ENCODE results near the gene C2CD4C.
"Not testable (repeated sequence)": the region's sequence is repeated elsewhere in the genome, so short reads cannot be mapped to it uniquely, and the experiment has no call there.

C2CD4C gene

GRCh38 chr19:386632-387301, 22.2 kb downstream of the C2CD4C start:
- H3K4me3 ChIP-seq (ENCODE audit: low read length); H3K36me3 ChIP-seq (ENCODE audit: insufficient read depth, low read length); H2AFZ ChIP-seq (ENCODE audit: low read depth, low read length); H3K27me3 ChIP-seq (ENCODE audit: insufficient read depth, low read length); H3K4me1 ChIP-seq (ENCODE audit: insufficient read depth, low read length); H3K9me3 ChIP-seq (ENCODE audit: low read length): not testable (repeated sequence)

- not testable (repeated sequence) for H3K9me3 ChIP-seq (ENCODE audit: low read length); H2AFZ ChIP-seq (ENCODE audit: low read depth, low read length); H3K36me3 ChIP-seq (ENCODE audit: insufficient read depth, low read length); H3K4me1 ChIP-seq (ENCODE audit: insufficient read depth, low read length); H3K27me3 ChIP-seq (ENCODE audit: insufficient read depth, low read length); H3K4me3 ChIP-seq (ENCODE audit: low read length)
These were observed 22.8 kb downstream of the C2CD4C start for GRCh38 chr19:386189-386588.

- Histone ChIP-seq H3K36me3 (ENCODE audit: insufficient read depth, low read length) (no peaks in the 10 kb centered on the region), H3K4me1 (ENCODE audit: insufficient read depth, low read length) (peaks cover 2% of the 10 kb centered on the region), H3K27me3 (ENCODE audit: insufficient read depth, low read length) (no peaks in the 10 kb centered on the region), H3K9me3 (ENCODE audit: low read length) (peaks cover 7% of the 10 kb centered on the region), H2AFZ (ENCODE audit: low read depth, low read length) (no peak overlapping the region), H3K4me3 (ENCODE audit: low read length) (no peak overlapping the region)
These were observed 24.2 kb downstream of the C2CD4C start for GRCh38 chr19:384799-385169.

- Histone ChIP-seq H3K4me1 (ENCODE audit: insufficient read depth, low read length) (peaks cover 2% of the 10 kb centered on the region), H3K4me3 (ENCODE audit: low read length) (no peak overlapping the region), H3K36me3 (ENCODE audit: insufficient read depth, low read length) (no peaks in the 10 kb centered on the region), H2AFZ (ENCODE audit: low read depth, low read length) (no peak overlapping the region), H3K9me3 (ENCODE audit: low read length) (peaks cover 7% of the 10 kb centered on the region), H3K27me3 (ENCODE audit: insufficient read depth, low read length) (no peaks in the 10 kb centered on the region)
These were observed 24.8 kb downstream of the C2CD4C start for GRCh38 chr19:383922-384798.

GRCh38 chr19:383040-383439, 25.9 kb downstream of the C2CD4C start:
- Histone ChIP-seq H3K27me3 (ENCODE audit: insufficient read depth, low read length) (peaks cover 2% of the 10 kb centered on the region), H3K36me3 (ENCODE audit: insufficient read depth, low read length) (no peaks in the 10 kb centered on the region), H3K4me1 (ENCODE audit: insufficient read depth, low read length) (peaks cover 2% of the 10 kb centered on the region), H3K4me3 (ENCODE audit: low read length) (no peak overlapping the region), H2AFZ (ENCODE audit: low read depth, low read length) (no peak overlapping the region), H3K9me3 (ENCODE audit: low read length) (peaks cover 7% of the 10 kb centered on the region)

- H2AFZ ChIP-seq (ENCODE audit: low read depth, low read length); H3K4me3 ChIP-seq (ENCODE audit: low read length); H3K27me3 ChIP-seq (ENCODE audit: insufficient read depth, low read length); H3K9me3 ChIP-seq (ENCODE audit: low read length); H3K4me1 ChIP-seq (ENCODE audit: insufficient read depth, low read length); H3K36me3 ChIP-seq (ENCODE audit: insufficient read depth, low read length): not testable (repeated sequence)
These were observed 26.4 kb downstream of the C2CD4C start for GRCh38 chr19:382578-382977.

GRCh38 chr19:381901-382300, 27.0 kb downstream of the C2CD4C start:
- H3K4me1 ChIP-seq (ENCODE audit: insufficient read depth, low read length); H3K4me3 ChIP-seq (ENCODE audit: low read length); H3K36me3 ChIP-seq (ENCODE audit: insufficient read depth, low read length); H3K27me3 ChIP-seq (ENCODE audit: insufficient read depth, low read length); H2AFZ ChIP-seq (ENCODE audit: low read depth, low read length); H3K9me3 ChIP-seq (ENCODE audit: low read length): not testable (repeated sequence)

- H2AFZ ChIP-seq (ENCODE audit: low read depth, low read length); H3K4me1 ChIP-seq (ENCODE audit: insufficient read depth, low read length); H3K36me3 ChIP-seq (ENCODE audit: insufficient read depth, low read length); H3K4me3 ChIP-seq (ENCODE audit: low read length); H3K9me3 ChIP-seq (ENCODE audit: low read length); H3K27me3 ChIP-seq (ENCODE audit: insufficient read depth, low read length): not testable (repeated sequence)
These were observed 28.2 kb downstream of the C2CD4C start for GRCh38 chr19:380618-381219.

- no peaks in the 10 kb centered on the region for H3K4me1 ChIP-seq (ENCODE audit: insufficient read depth, low read length)
- peaks cover 7% of the 10 kb centered on the region for H3K9me3 ChIP-seq (ENCODE audit: low read length)
- H3K27me3 ChIP-seq (ENCODE audit: insufficient read depth, low read length), result peaks cover 4% of the 10 kb centered on the region
- no peak overlapping the region for H2AFZ ChIP-seq (ENCODE audit: low read depth, low read length)
- H3K4me3 ChIP-seq (ENCODE audit: low read length), result no peak overlapping the region
- no peaks in the 10 kb centered on the region for H3K36me3 ChIP-seq (ENCODE audit: insufficient read depth, low read length)
These were observed 29.2 kb downstream of the C2CD4C start for GRCh38 chr19:379796-380195.

- no peaks in the 10 kb centered on the region for H3K36me3 ChIP-seq (ENCODE audit: insufficient read depth, low read length)
- H3K4me3 ChIP-seq (ENCODE audit: low read length), result no peak overlapping the region
- H3K4me1 ChIP-seq (ENCODE audit: insufficient read depth, low read length), result no peaks in the 10 kb centered on the region
- peaks cover 7% of the 10 kb centered on the region for H3K9me3 ChIP-seq (ENCODE audit: low read length)
- no peak overlapping the region for H2AFZ ChIP-seq (ENCODE audit: low read depth, low read length)
- H3K27me3 ChIP-seq (ENCODE audit: insufficient read depth, low read length), result peaks cover 13% of the 10 kb centered on the region
These were observed 30.2 kb downstream of the C2CD4C start for GRCh38 chr19:378706-379105.

GRCh38 chr19:377801-378581, 31.0 kb downstream of the C2CD4C start:
- no peak overlapping the region for H3K4me3 ChIP-seq (ENCODE audit: low read length)
- no peak overlapping the region for H2AFZ ChIP-seq (ENCODE audit: low read depth, low read length)
- peaks cover 7% of the 10 kb centered on the region for H3K9me3 ChIP-seq (ENCODE audit: low read length)
- H3K36me3 ChIP-seq (ENCODE audit: insufficient read depth, low read length), result no peaks in the 10 kb centered on the region
- peaks cover 15% of the 10 kb centered on the region for H3K27me3 ChIP-seq (ENCODE audit: insufficient read depth, low read length)
- no peaks in the 10 kb centered on the region for H3K4me1 ChIP-seq (ENCODE audit: insufficient read depth, low read length)

GRCh38 chr19:376111-376470, 32.9 kb downstream of the C2CD4C start:
- Histone ChIP-seq H3K36me3 (ENCODE audit: insufficient read depth, low read length) (no peaks in the 10 kb centered on the region), H3K4me1 (ENCODE audit: insufficient read depth, low read length) (no peaks in the 10 kb centered on the region), H2AFZ (ENCODE audit: low read depth, low read length) (no peak overlapping the region), H3K9me3 (ENCODE audit: low read length) (peaks cover 3% of the 10 kb centered on the region), H3K4me3 (ENCODE audit: low read length) (no peak overlapping the region), H3K27me3 (ENCODE audit: insufficient read depth, low read length) (peaks cover 15% of the 10 kb centered on the region)
